Right lobe of liver (tissue), 4 donors: ENCODE measurements around the gene GPR25.

ENCODE experiments used
- CTCF ChIP-seq, 4 donors: fragments of 200-600 bp in 3 of 4; fragments of 450-650 bp in 1 of 4; IDR thresholded peaks; one replicate each; pipeline versions ENCODE4 v1.5.1 to v1.8.0; 2016 to 2022; ENCODE audit warnings: antibody characterized with exemption in 4 of 4, mild to moderate bottlenecking in 2 of 4
- POLR2A ChIP-seq: fragments of 450-650 bp; IDR thresholded peaks from one replicate; pipeline ENCODE4 v1.6.1; 2017; ENCODE audit warnings: antibody characterized with exemption, mild to moderate bottlenecking
- donor health status: DM: no; HTN: no; CAD: no.
- donor health status: DM: no; HTN: no; CAD: no.
- donor health status: DM: no; HTN: yes; CAD: no.

GRCh38 chr1:200890027-200890426 lies 17.2 kb downstream of the GPR25 start:
- TF ChIP-seq CTCF (IDR thresholded peaks at IDR 0.05) (no peak), POLR2A (no peak)
